A549 (cell line): Measurements from ENCODE around the gene ACO1.

Source experiments
- BHLHE40 ChIP-seq: IDR thresholded peaks from 2 replicates; pipeline ENCODE4 v1.6.1; 2012; ENCODE audit warnings: low read depth, low read length, inconsistent platforms
- CTCF ChIP-seq: fragments of >200 bp; sonication (Bioruptor Twin); formaldehyde crosslinking; IDR thresholded peaks from 3 replicates; pipeline ENCODE4 v1.5.1; 2016
- ELK1 ChIP-seq: fragments of 150-350 bp; IDR thresholded peaks from 2 replicates; pipeline ENCODE4 v1.6.1; 2014; ENCODE audit warnings: low read depth, mild to moderate bottlenecking, low read length
- EP300 ChIP-seq, 2 experiments: fragments of >200 bp; sonication (Bioruptor Twin); formaldehyde crosslinking; IDR thresholded peaks; 2 replicates in 1 of 2; 3 replicates in 1 of 2; pipeline ENCODE4 v1.6.1; 2016 to 2017
- HMGXB4 ChIP-seq: fragments of 250-450 bp; sonication (Bioruptor Pico); IDR thresholded peaks from 2 replicates; pipeline ENCODE4 v1.5.0; 2021; ENCODE audit warnings: mild to moderate bottlenecking, moderate library complexity, borderline replicate concordance
- MYC ChIP-seq: IDR thresholded peaks from 2 replicates; pipeline ENCODE4 v1.6.1; 2012; ENCODE audit warnings: mild to moderate bottlenecking, inconsistent platforms, low read length, improper control_type of control experiment, borderline replicate concordance
- PBX3 ChIP-seq: IDR thresholded peaks from 2 replicates; pipeline ENCODE4 v1.6.1; 2012
- POLR2A ChIP-seq: IDR thresholded peaks from 2 replicates; pipeline ENCODE4 v1.6.1; 2012; ENCODE audit warnings: mild to moderate bottlenecking, low read length
- POLR2AphosphoS2 ChIP-seq: conservative IDR thresholded peaks from 2 replicates; pipeline ENCODE4 v1.6.1; 2012; ENCODE audit warnings: low read length, improper control_type of control experiment, inconsistent platforms
- RAD21 ChIP-seq, 2 experiments: fragments of >200 bp in 1 of 2; sonication (Bioruptor Twin) in 1 of 2; formaldehyde crosslinking in 1 of 2; IDR thresholded peaks in 1 of 2; conservative IDR thresholded peaks in 1 of 2; 2 replicates in 1 of 2; 3 replicates in 1 of 2; pipeline ENCODE4 v1.6.1; 2012 to 2018; ENCODE audit warnings: inconsistent platforms in 1 of 2
- USF2 ChIP-seq: fragments of 450-650 bp; IDR thresholded peaks from 2 replicates; pipeline ENCODE4 v1.6.1; 2014; ENCODE audit warnings: antibody characterized with exemption
- ZFP36 ChIP-seq: fragments of 450-650 bp; IDR thresholded peaks from 2 replicates; pipeline ENCODE4 v1.6.1; 2014; ENCODE audit warnings: borderline replicate concordance; ENCODE audit not compliant: partially characterized antibody

GRCh38 chr9:32394381-32395049 is 10.1 kb downstream of the ACO1 start:
- no peak for TF ChIP-seq POLR2AphosphoS2
- no peak for TF ChIP-seq CTCF
- no peak for TF ChIP-seq PBX3
- no peak for TF ChIP-seq USF2
- TF ChIP-seq HMGXB4, result no peak
- no peak for TF ChIP-seq EP300 (IDR thresholded peaks at IDR 0.05)
- no peak for TF ChIP-seq ZFP36
- TF ChIP-seq RAD21 (conservative IDR thresholded peaks at IDR 0.05 in 1 of 2, IDR thresholded peaks at IDR 0.05 in 1 of 2), result no peak
- no peak for TF ChIP-seq POLR2A
- TF ChIP-seq BHLHE40, result no peak
- TF ChIP-seq MYC, result no peak
- TF ChIP-seq ELK1, result no peak
